Vagina (tissue), 2 donors: ENCODE measurements around the gene GALNT15.

Experiments used
- POLR2A ChIP-seq, 2 donors: fragments of 450-650 bp; IDR thresholded peaks; one replicate each; pipeline ENCODE4 v1.6.1; 2017; ENCODE audit warnings: antibody characterized with exemption in 2 of 2, mild to moderate bottlenecking in 2 of 2, moderate library complexity in 2 of 2
- TF ChIP-seq, protein P1 (sequence below), 3 experiments: fragments of 450-650 bp in 2 of 3; fragments of 200-600 bp in 1 of 3; sonication (generic) in 1 of 3; IDR thresholded peaks; one replicate each; pipeline ENCODE4 v1.5.1; 2017 to 2019; ENCODE audit warnings: antibody characterized with exemption in 3 of 3, mild to moderate bottlenecking in 2 of 3, moderate library complexity in 2 of 3

DNA sequence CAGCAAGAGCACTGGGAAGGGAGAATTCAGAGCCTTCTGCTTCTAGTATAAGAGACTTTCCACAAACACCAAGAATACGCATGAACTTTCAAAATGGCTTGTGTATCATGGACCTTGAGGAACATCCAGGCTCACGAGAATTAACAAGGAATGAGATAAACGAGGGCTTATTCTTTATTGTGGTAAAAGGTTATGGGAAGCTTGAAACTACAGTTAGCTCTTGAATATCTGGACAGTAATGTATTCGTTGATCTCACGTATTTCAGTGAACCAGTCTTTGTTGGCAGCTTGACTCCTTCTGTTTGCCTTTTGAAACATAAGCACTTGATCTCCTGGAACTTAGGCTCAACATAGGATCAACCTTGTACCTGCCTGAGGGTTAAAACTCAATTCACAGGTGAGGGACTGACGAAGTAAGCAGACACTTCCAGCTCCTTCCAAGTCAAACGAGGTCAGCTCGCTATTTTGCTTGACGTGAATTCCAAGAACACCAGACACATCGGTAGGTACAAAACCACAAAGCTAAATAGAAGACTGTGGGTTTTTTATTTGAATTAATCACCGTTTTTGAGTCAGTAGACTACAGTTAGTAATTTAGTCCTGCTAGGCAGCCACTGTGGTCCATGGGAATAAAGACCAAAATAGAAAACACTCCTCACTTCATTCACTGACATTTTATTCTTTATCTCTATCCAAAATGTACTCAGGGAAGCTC is 30.8 kb downstream of the GALNT15 start:
- TF ChIP-seq, protein P1, sequence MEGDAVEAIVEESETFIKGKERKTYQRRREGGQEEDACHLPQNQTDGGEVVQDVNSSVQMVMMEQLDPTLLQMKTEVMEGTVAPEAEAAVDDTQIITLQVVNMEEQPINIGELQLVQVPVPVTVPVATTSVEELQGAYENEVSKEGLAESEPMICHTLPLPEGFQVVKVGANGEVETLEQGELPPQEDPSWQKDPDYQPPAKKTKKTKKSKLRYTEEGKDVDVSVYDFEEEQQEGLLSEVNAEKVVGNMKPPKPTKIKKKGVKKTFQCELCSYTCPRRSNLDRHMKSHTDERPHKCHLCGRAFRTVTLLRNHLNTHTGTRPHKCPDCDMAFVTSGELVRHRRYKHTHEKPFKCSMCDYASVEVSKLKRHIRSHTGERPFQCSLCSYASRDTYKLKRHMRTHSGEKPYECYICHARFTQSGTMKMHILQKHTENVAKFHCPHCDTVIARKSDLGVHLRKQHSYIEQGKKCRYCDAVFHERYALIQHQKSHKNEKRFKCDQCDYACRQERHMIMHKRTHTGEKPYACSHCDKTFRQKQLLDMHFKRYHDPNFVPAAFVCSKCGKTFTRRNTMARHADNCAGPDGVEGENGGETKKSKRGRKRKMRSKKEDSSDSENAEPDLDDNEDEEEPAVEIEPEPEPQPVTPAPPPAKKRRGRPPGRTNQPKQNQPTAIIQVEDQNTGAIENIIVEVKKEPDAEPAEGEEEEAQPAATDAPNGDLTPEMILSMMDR (IDR thresholded peaks at IDR 0.05): no peak
- TF ChIP-seq POLR2A (IDR thresholded peaks at IDR 0.05): no peak
